Measurements from ENCODE around the gene CTNNAL1.

Gene CTNNAL1

DNA sequence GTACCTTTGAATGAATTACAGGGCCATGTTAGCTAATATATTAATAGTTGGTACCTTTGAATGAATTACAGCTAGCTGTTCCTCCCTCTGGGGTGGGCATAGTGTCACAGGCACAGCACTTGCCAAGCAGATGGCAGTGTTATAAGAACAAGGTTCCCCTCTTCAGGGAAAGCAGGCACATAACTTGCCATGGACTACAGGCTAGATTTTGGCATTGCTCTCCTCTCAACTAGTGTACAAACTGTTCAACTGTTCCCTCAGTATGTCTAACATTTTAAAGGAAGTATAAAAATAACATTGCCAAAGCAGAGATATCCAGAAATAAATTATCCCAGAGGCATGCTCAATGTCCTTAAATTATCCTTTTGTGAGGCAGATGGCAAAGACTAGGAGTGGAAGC lies 45.4 kb downstream of the CTNNAL1 start:
- Histone ChIP-seq H3K4me1 (no peaks in the 10 kb centered on the region), H3K9ac (no peak overlapping the region), H3K9me3 (replicated peaks in 1 of 11) (peaks cover 14 to 19% (median 16%) of the 10 kb centered on the region in 11 experiments), H3K4me3 (no peak overlapping the region), H4K20me1 (no peaks in the 10 kb centered on the region; a peak in 1 of 22 replicates), H3K27me3 (no peaks in the 10 kb centered on the region), H3K4me2 (no peak overlapping the region), H3K27ac (no peak overlapping the region), H3K36me3 (peaks cover 5 to 89% (median 47%) of the 10 kb centered on the region in 11 experiments; a peak in 20 of 22 replicates)
- TF ChIP-seq Cebpa-rat (IDR thresholded peaks at IDR 0.05) = no peak

DNA sequence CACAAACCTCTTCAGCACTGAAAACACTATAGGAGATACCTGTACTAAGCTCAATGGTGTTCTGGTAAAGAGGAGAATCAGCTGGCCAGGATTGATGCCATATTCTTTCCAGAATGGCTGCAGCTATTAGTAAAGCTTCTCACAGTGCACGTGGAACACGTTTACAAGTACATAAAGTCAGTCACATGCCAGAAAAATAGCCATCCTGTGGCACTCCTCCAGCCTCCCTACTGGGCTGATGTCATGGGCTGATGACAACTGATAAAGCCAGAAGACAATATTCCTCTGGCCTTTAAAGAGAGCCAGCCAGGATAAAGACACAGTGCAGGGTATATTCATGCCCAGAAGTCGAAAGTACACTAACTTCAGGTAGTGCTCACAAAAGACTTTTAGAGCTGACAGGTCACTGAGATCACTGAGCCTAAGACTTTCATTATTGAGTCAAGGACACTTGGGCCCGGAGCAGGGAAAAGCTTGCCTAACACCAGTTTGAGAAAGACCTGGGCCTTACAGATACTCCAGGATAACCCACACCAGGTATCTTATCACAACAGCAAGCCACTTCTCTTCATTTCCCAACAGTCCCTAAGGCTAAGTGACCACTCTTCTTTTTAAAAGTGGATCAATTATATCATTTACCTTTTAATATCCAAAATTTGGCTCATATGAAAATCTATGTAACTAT lies 49.7 kb downstream of the CTNNAL1 start:
- Histone ChIP-seq H4K20me1 (no peaks in the 10 kb centered on the region; a peak in 1 of 22 replicates), H3K27me3 (no peaks in the 10 kb centered on the region), H3K4me1 (peaks cover 0 to 10% (median 0%) of the 10 kb centered on the region in 10 experiments; a peak in 2 of 20 replicates), H3K4me2 (no peak overlapping the region), H3K36me3 (peaks cover 0 to 65% (median 21%) of the 10 kb centered on the region in 11 experiments; a peak in 14 of 22 replicates), H3K9ac (no peak overlapping the region), H3K9me3 (replicated peaks in 1 of 11) (no peaks in the 10 kb centered on the region), H3K27ac (no peak overlapping the region), H3K4me3 (no peak overlapping the region)
- TF ChIP-seq Cebpa-rat (IDR thresholded peaks at IDR 0.05) = no peak

DNA sequence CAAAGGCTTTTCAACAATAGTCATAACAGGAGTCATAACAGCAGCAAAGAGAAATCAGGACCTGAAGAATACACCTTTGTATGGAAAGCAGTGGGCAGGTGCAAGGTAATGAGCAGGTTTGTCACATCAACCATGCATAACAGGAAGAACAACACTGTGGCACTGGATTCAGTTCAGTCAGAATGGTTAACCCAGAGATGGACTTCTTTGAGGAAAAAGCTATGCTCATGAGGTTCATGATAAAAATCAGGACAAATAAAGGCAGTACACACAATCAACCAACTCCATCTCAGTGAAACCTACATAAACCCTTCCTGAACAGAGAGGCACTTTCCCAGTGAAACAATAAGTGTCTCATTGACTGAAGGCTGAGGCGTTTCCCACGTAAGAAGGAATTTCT lies 52.1 kb downstream of the CTNNAL1 start:
- H4K20me1 ChIP-seq = no peaks in the 10 kb centered on the region; a peak in 1 of 22 replicates
- H3K4me1 ChIP-seq = peaks cover 0 to 10% (median 0%) of the 10 kb centered on the region in 10 experiments; a peak in 2 of 20 replicates
- TF ChIP-seq Cebpa-rat (IDR thresholded peaks at IDR 0.05) = no peak
- H3K9me3 ChIP-seq (replicated peaks in 1 of 11) = no peaks in the 10 kb centered on the region
- H3K27ac ChIP-seq = no peak overlapping the region
- no peaks in the 10 kb centered on the region for H3K27me3 ChIP-seq
- H3K4me2 ChIP-seq = no peak overlapping the region
- H3K9ac ChIP-seq = no peak overlapping the region
- H3K36me3 ChIP-seq = peaks cover 0 to 45% (median 14%) of the 10 kb centered on the region in 11 experiments; a peak in 12 of 22 replicates
- no peak overlapping the region for H3K4me3 ChIP-seq

DNA sequence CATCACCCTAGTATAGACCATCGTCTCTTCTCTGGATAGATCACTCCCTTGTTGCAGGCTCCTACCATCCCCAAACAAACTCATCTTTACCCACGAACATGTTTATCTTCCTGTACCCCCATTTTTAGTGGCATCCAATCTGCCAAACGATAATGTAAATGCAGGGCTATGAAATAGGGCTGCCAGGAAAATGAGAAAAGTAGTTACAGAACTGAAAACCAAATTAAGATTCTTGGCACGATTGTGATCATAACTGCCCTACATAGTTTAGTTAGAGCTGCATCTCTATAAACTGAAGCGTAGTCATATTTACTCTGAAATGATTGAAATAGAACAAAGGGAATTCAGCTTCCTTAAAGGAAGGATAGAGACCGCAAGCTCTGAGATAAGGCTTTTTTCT lies 53.0 kb downstream of the CTNNAL1 start:
- H3K4me3 ChIP-seq = no peak overlapping the region
- no peaks in the 10 kb centered on the region for H4K20me1 ChIP-seq
- no peak overlapping the region for H3K27ac ChIP-seq
- H3K4me1 ChIP-seq = peaks cover 0 to 10% (median 0%) of the 10 kb centered on the region in 10 experiments; a peak in 2 of 20 replicates
- TF ChIP-seq Cebpa-rat (IDR thresholded peaks at IDR 0.05) = no peak
- H3K9ac ChIP-seq = no peak overlapping the region
- H3K9me3 ChIP-seq (replicated peaks in 1 of 11) = no peaks in the 10 kb centered on the region
- H3K36me3 ChIP-seq = peaks cover 0 to 36% (median 12%) of the 10 kb centered on the region in 11 experiments; a peak in 12 of 22 replicates
- H3K27me3 ChIP-seq = no peaks in the 10 kb centered on the region
- H3K4me2 ChIP-seq = no peak overlapping the region

DNA sequence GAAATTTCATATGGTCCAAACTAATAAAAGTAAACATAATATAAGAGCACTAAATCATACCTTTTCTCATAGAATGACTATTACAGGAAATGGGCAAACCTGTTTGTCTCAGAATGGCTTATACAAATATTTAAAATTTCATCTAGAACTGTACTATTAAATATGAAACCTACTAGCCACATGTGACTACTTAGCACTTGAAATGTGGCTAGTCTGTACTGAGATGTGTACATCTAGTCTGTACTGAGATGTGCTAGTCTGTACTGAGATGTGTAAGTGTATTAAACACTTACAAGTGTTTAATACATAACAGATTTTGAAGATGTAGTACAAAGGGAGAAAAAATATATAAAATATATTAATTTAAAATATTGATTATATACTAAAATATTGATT lies 56.7 kb downstream of the CTNNAL1 start:
- H3K36me3 ChIP-seq = peaks cover 0 to 21% (median 1%) of the 10 kb centered on the region in 11 experiments; a peak in 4 of 22 replicates
- H3K27me3 ChIP-seq = no peaks in the 10 kb centered on the region
- no peak overlapping the region for H3K27ac ChIP-seq
- no peak for TF ChIP-seq Cebpa-rat (IDR thresholded peaks at IDR 0.05)
- H4K20me1 ChIP-seq = no peaks in the 10 kb centered on the region
- H3K4me3 ChIP-seq = no peak overlapping the region
- H3K9me3 ChIP-seq (replicated peaks in 1 of 11) = no peaks in the 10 kb centered on the region
- H3K4me1 ChIP-seq = peaks cover 0 to 7% (median 0%) of the 10 kb centered on the region in 10 experiments; a peak in 1 of 20 replicates
- H3K4me2 ChIP-seq = no peak overlapping the region
- no peak overlapping the region for H3K9ac ChIP-seq

DNA sequence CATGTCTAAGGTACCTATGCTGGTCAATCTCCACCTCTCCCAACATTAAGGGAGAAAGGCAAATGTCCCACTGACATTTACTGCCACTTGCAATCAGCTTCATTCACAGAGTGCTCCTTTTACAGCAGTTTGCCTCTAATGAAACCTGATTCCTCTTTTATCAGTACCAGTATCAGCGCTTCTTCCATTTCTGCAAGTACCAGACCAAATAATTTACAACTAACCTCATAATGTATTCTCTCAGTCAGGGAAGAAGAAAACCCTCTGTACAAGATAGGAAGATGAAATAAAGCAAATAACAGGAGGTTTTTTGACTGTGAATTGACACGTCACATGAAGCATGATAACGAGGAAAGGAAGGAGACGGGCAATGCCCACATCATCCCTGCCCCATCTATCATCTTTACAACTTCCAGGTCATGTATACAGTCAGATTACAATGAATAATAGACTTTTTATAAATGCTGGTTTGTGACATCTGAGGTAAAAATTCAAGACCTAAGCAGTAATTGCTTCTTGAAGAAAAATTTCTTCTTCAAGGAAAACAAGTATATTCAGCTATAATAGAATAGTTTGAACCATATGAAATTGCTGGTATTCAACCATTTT lies 57.2 kb downstream of the CTNNAL1 start:
- Histone ChIP-seq H3K4me1 (peaks cover 0 to 4% (median 0%) of the 10 kb centered on the region in 10 experiments; a peak in 1 of 20 replicates), H3K9ac (no peak overlapping the region), H3K4me2 (no peak overlapping the region), H3K9me3 (replicated peaks in 1 of 11) (no peaks in the 10 kb centered on the region), H3K4me3 (no peak overlapping the region), H3K27ac (no peak overlapping the region), H4K20me1 (no peaks in the 10 kb centered on the region), H3K27me3 (no peaks in the 10 kb centered on the region), H3K36me3 (peaks cover 0 to 26% (median 2%) of the 10 kb centered on the region in 11 experiments; a peak in 5 of 22 replicates)
- TF ChIP-seq Cebpa-rat (IDR thresholded peaks at IDR 0.05) = no peak

DNA sequence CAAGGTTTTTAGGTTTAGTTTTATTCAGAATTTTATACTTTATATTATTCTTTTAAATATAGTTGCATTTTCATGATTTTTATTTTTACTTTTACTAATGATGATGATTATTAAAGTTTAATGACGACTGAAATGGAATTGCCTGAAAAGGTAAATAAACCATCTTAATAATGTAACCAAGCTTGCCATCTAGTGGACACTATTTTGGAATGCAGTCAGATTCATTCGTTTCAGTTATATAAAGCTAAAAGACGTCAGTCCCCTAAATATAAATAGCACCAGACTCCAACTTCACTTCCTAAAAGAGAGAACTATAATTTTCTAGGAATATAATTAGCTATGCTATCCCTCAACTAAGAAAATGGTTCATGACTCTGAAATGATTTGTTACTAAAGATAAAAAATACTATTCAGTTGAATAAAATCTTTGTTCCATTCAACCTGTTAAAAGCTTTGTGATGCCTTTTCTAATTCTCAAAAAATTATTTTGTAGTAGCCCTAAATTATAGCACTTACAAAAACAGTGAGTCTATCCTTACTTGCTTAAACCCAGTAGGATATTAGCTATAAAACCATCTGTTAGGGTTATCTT lies 59.2 kb downstream of the CTNNAL1 start:
- Histone ChIP-seq H3K27me3 (no peaks in the 10 kb centered on the region), H3K36me3 (peaks cover 0 to 32% (median 6%) of the 10 kb centered on the region in 11 experiments; a peak in 6 of 22 replicates), H3K27ac (no peak overlapping the region), H3K4me1 (peaks cover 0 to 4% (median 0%) of the 10 kb centered on the region in 10 experiments; a peak in 1 of 20 replicates), H4K20me1 (no peaks in the 10 kb centered on the region), H3K4me2 (no peak overlapping the region), H3K4me3 (no peak overlapping the region), H3K9ac (no peak overlapping the region), H3K9me3 (replicated peaks in 1 of 11) (no peaks in the 10 kb centered on the region)
- TF ChIP-seq Cebpa-rat (IDR thresholded peaks at IDR 0.05) = no peak

DNA sequence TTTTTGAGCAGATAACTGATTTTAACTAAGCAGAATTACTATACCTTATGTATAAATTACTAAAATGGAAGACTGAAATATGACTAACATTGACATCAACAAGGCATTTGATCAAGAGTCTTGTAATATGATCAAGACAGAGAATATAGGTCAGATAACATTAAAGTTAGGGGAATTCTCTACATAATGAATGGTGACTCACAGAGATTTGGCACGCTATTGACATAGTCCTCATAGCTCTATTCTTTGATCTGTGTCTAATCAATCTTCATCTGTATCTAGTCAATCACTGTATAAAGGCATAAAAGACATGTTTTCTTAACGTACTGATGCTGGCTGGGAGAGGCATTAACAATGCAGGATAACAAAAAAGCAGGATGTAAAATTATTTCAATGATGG lies 61.7 kb downstream of the CTNNAL1 start:
- H3K27me3 ChIP-seq = no peaks in the 10 kb centered on the region
- no peaks in the 10 kb centered on the region for H4K20me1 ChIP-seq
- H3K27ac ChIP-seq = no peak overlapping the region
- H3K9ac ChIP-seq = no peak overlapping the region
- peaks cover 0 to 4% (median 0%) of the 10 kb centered on the region in 10 experiments; a peak in 1 of 20 replicates for H3K4me1 ChIP-seq
- H3K9me3 ChIP-seq (replicated peaks in 1 of 11) = no peaks in the 10 kb centered on the region
- TF ChIP-seq Cebpa-rat (IDR thresholded peaks at IDR 0.05) = no peak
- H3K4me2 ChIP-seq = no peak overlapping the region
- H3K4me3 ChIP-seq = no peak overlapping the region
- peaks cover 0 to 39% (median 10%) of the 10 kb centered on the region in 11 experiments; a peak in 9 of 22 replicates for H3K36me3 ChIP-seq

DNA sequence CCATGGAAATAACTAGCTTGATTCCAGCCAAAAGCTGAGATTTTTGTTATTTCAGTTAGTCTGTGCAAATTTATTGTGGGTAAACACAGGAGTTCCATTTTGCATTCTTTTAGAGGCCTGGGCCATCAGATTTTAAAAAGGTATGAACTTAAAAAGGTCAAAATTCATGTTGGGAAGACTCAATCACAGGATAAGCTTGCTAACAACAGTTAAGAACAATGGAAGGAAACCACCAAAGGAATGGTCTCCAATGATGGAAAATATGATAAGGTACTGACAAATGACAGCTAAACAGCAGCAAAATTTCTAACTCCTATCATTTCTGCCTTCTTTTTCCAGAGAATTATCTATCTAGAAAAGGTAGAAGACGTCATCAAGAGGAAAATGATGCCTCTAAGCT lies 63.1 kb downstream of the CTNNAL1 start:
- no peak overlapping the region for H3K9ac ChIP-seq
- peaks cover 0 to 53% (median 10%) of the 10 kb centered on the region in 11 experiments; a peak in 10 of 22 replicates for H3K36me3 ChIP-seq
- H3K27me3 ChIP-seq = no peaks in the 10 kb centered on the region
- no peak overlapping the region for H3K4me3 ChIP-seq
- peaks cover 0 to 4% (median 0%) of the 10 kb centered on the region in 10 experiments; a peak in 1 of 20 replicates for H3K4me1 ChIP-seq
- no peaks in the 10 kb centered on the region for H4K20me1 ChIP-seq
- H3K4me2 ChIP-seq = no peak overlapping the region
- no peaks in the 10 kb centered on the region for H3K9me3 ChIP-seq (replicated peaks in 1 of 11)
- TF ChIP-seq Cebpa-rat (IDR thresholded peaks at IDR 0.05) = no peak
- H3K27ac ChIP-seq = no peak overlapping the region

Data from BLaER1 treated with 17β-estradiol and CSF1 and Interleukin-3, amounts not matched to agents 10 nM and 100 nM (cell line).